Activated CD8-positive, alpha-beta memory T cell treated with anti-CD3 and anti-CD28 coated beads for 1 hour (primary cell): Measurements from ENCODE around the gene CDCP2.
"Not testable (repeated sequence)": the region's sequence is repeated elsewhere in the genome, so short reads cannot be mapped to it uniquely, and the experiment has no call there.

Source experiments
- DNase-seq, 2 donors: peaks; one replicate each; pipeline ENCODE4 v3.0.0-alpha.2; 2020; ENCODE audit warnings: low read depth in 1 of 2; ENCODE audit errors: extremely low read depth in 1 of 2

Gene CDCP2

DNA sequence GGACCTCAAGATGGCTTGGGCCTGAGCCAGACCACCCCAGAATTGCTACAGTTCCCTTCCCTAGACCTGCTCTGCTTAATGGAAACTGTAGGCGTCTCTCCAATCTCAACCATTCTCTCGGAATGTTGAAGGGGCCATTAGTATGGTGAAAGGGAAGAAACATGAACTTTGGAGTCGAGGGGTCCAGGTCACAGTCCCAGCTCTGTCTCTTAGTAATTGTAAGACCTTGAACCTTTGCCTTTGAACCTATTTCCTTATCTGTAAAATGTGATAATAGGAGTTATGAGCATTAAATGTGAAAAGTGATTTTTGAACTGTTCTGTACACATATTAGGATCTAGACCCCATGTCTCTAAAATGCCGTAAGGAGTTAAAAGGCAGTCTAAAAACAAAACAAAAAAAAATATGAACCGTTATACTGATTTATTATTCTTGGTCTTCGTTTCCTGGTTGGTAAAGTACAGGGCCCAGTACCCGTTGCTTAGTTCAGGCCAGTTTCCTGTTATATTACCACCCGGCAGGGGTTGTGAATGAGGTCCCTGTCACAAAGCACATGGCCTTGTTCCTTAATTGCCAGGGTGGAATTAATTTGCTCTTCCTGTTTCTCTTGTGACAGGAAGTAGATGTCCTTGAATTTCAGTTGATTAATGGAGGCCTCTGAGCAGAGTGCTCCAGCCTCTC is 57.1 kb downstream of the CDCP2 start:
- no peak for DNase-seq

DNA sequence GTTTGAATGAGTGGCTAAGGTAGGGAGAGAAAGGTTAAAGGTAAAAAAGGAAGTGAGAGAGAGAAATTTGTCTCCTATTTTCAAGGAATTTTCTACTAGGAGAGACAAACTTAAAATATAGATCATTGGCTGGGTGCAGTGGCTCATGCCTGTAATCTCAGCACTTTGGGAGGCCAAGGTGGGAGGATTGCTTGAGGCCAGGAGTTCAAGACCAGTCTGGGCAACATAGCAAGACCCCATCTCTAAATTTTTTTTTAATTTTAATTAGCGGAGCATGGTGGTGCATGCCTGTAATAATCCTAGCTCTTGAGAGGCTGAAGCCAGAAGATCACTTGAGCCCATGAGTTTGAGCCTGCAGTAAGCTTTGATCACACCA is 58.1 kb downstream of the CDCP2 start:
- DNase-seq, result not testable (repeated sequence)

DNA sequence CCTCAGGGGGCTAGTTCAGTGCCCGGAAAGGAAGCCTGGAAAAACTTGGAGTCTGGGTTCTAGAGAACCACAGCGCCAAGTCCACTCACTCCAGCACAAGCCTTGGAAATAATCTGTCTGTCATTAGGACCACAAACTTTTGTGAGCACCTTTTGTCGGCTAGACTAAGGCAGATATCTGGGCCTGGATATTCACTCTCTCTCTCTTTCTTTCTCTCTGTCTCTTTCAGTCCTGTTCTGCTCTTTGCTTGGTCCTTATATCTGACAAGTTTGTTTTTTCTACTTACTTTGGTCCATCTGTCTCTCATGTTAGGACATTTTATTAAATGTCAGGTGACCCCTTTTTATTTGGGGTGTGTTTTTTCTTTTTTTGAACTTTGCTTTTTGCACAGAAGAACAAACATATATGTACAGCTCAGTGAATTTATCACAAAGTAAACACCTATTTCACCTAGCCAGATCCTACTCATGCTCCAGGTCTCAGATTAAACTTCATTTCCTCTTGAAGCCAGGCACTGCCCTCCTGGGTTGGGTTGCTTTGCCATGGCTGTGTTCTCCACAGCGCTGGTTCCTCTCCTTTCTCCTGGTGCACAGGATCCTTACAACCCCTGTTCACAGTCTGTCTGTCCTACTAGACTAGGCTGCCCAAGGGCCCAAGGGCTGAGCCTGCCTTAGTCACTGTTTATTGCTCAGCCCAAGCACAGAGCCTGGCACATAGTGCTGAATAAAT is 58.6 kb downstream of the CDCP2 start:
- DNase-seq, result no peak

DNA sequence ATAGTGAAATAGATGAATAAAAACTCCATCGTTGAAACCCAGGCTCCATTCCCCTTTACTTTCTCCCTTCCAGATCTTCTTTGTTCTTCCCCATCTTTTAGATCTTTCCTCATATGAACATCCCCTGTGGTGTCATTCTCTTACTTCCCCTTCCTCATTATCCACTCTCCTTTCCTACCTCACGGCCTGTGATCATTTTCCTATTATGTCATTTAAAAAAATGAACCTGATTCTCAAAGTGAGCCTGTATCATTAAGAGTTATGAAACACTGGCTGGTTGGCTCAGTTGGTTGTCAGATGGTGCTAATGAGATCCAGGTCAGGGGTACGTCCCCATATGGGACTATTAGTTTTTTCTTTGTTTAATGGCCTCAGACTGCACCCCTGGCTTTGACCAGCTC is 61.1 kb downstream of the CDCP2 start:
- DNase-seq, result no peak

DNA sequence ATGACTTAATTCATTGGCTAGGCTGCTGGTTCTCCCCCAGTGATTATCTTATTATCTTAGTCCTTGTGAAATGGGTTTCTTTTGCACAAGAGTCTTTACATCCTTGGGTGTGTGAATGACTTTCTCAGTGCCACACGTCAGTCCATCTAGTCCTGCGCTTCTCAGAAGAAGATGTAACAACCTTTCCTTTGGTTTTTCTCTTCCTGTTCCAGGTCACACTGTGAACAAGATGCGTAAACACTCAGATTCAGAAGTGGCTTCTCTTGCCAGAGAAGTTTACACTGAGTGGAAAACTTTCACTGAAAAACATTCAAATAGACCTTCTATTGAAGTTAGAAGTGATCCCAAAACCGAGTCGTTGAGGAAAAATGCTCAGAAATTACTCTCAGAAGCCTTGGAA is 64.4 kb downstream of the CDCP2 start:
- no peak for DNase-seq

DNA sequence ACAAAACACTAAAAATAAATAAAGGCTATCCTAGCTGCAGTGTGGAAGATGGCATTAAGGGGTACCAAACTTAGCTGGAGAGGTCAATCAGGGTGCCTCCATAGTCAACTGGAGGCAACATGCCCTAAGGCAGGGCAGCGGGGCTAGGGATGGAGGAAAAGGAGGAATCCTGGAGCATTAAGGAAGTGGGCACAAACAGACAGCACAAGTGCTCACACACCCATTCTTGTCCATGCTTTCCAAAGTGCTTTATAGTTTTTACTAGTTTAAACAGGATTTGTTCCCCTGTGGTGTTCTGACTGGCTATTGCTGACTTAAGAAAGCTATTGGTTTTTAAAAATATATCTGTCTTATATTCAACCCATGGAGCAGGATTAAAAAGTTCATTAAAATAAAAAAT is 66.0 kb downstream of the CDCP2 start:
- no peak for DNase-seq

- DNase-seq, result no peak
Observed at GRCh38 chr1:54084794-54085193, 68.0 kb downstream of the CDCP2 start.
